GM12864 (cell line): ENCODE data around the gene EXOC6B.

ENCODE experiments used
- DNase-seq: peaks from one replicate; pipeline ENCODE4 v3.0.0-alpha.2; 2011; ENCODE audit warnings: low read depth
- H3K4me3 ChIP-seq: 2 replicates; pipeline ENCODE4 v1.5.1; 2011; ENCODE audit warnings: mild to moderate bottlenecking, low read depth, low read length, control low read depth
- CTCF ChIP-seq: IDR thresholded peaks from 2 replicates; pipeline ENCODE4 v1.5.1; 2011; ENCODE audit warnings: low read depth, mild to moderate bottlenecking, moderate library complexity, low read length, control low read depth, inconsistent platforms; ENCODE audit errors: missing control alignments

The EXOC6B gene

GRCh38 chr2:72825257-72826155 is at the start of gene EXOC6B:
Gene EXOC6B (minus strand): TSS chr2:72826033.
- DNase-seq, result peak; percentile 49
- H3K4me3 ChIP-seq, result peak within 1 kb of the TSS; percentile 66
- no peak for TF ChIP-seq CTCF

GRCh38 chr2:72871880-72872279 is 46.0 kb upstream of the EXOC6B start:
- DNase-seq, result no peak
- H3K4me3 ChIP-seq, result no peak overlapping the region
- TF ChIP-seq CTCF, result no peak

- H3K4me3 ChIP-seq, result no peak overlapping the region
- TF ChIP-seq CTCF, result no peak
- no peak for DNase-seq
Observed at GRCh38 chr2:72871060-72871459, 45.2 kb upstream of the EXOC6B start.

GRCh38 chr2:72864500-72864899 is 38.7 kb upstream of the EXOC6B start:
- H3K4me3 ChIP-seq, result no peak overlapping the region
- DNase-seq, result no peak
- TF ChIP-seq CTCF, result no peak

- no peak for DNase-seq
- H3K4me3 ChIP-seq, result no peak overlapping the region
Observed at GRCh38 chr2:72863046-72863445, 37.2 kb upstream of the EXOC6B start.

GRCh38 chr2:72862239-72862988 is 36.6 kb upstream of the EXOC6B start:
- peak; percentile 98 for TF ChIP-seq CTCF
- peak; percentile 53 for DNase-seq
- no peak overlapping the region for H3K4me3 ChIP-seq

More at GRCh38 chr2:72863046-72863445, 37.2 kb upstream of the EXOC6B start:
- no peak for TF ChIP-seq CTCF
